ENCODE data around the gene USP10.

The USP10 gene

GRCh38 chr16:84751241-84751640, 51.4 kb downstream of the USP10 start:
- DNase-seq (ENCODE audit: low spot score), result no peak

GRCh38 chr16:84751947-84752346, 52.1 kb downstream of the USP10 start:
- no peak for DNase-seq (ENCODE audit: low spot score)

GRCh38 chr16:84752600-84752999, 52.8 kb downstream of the USP10 start:
- DNase-seq (ENCODE audit: low spot score), result no peak

- DNase-seq (ENCODE audit: low spot score), result no peak
These were observed 53.9 kb downstream of the USP10 start for GRCh38 chr16:84753412-84754326.

- peak; percentile 71 for DNase-seq (ENCODE audit: low spot score)
These were observed 54.6 kb downstream of the USP10 start for GRCh38 chr16:84754353-84754856.

GRCh38 chr16:84754956-84755672, 55.3 kb downstream of the USP10 start:
- no peak for DNase-seq (ENCODE audit: low spot score)

- no peak for DNase-seq (ENCODE audit: low spot score)
These were observed 57.0 kb downstream of the USP10 start for GRCh38 chr16:84756830-84757229.

- no peak for DNase-seq (ENCODE audit: low spot score)
These were observed 58.8 kb downstream of the USP10 start for GRCh38 chr16:84758627-84759026.

GRCh38 chr16:84759061-84759460, 59.3 kb downstream of the USP10 start:
- DNase-seq (ENCODE audit: low spot score), result no peak

GRCh38 chr16:84759906-84760305, 60.1 kb downstream of the USP10 start:
- no peak for DNase-seq (ENCODE audit: low spot score)

- DNase-seq (ENCODE audit: low spot score), result no peak
These were observed 61.9 kb downstream of the USP10 start for GRCh38 chr16:84761448-84762368.

GRCh38 chr16:84763164-84763563, 63.4 kb downstream of the USP10 start:
- no peak for DNase-seq (ENCODE audit: low spot score)

GRCh38 chr16:84763629-84764028, 63.8 kb downstream of the USP10 start:
- no peak for DNase-seq (ENCODE audit: low spot score)

- no peak for DNase-seq (ENCODE audit: low spot score)
These were observed 65.2 kb downstream of the USP10 start for GRCh38 chr16:84764970-84765369.

GRCh38 chr16:84765616-84766580, 66.1 kb downstream of the USP10 start:
- no peak for DNase-seq (ENCODE audit: low spot score)

GRCh38 chr16:84766978-84767773, 67.4 kb downstream of the USP10 start:
- DNase-seq (ENCODE audit: low spot score), result no peak

GRCh38 chr16:84768061-84768807, 68.4 kb downstream of the USP10 start:
- no peak for DNase-seq (ENCODE audit: low spot score)

- no peak for DNase-seq (ENCODE audit: low spot score)
These were observed 69.0 kb downstream of the USP10 start for GRCh38 chr16:84768808-84769197.

- DNase-seq (ENCODE audit: low spot score), result no peak
These were observed 69.6 kb downstream of the USP10 start for GRCh38 chr16:84769416-84769815.
